Kidney glomerular epithelial cell (primary cell): Measurements from ENCODE around the gene CLDN24.
"Not testable (repeated sequence)": the region's sequence is repeated elsewhere in the genome, so short reads cannot be mapped to it uniquely, and the experiment has no call there.

Experiments used
- DNase-seq: peaks from one replicate; lab custom pipeline; 2025; lab: John Stamatoyannopoulos, UW

Gene CLDN24

GRCh38 chr4:183347146-183347545 lies 24.9 kb upstream of the CLDN24 start:
- DNase-seq: no peak

GRCh38 chr4:183345261-183345660 lies 23.0 kb upstream of the CLDN24 start:
- DNase-seq: no peak

DNA sequence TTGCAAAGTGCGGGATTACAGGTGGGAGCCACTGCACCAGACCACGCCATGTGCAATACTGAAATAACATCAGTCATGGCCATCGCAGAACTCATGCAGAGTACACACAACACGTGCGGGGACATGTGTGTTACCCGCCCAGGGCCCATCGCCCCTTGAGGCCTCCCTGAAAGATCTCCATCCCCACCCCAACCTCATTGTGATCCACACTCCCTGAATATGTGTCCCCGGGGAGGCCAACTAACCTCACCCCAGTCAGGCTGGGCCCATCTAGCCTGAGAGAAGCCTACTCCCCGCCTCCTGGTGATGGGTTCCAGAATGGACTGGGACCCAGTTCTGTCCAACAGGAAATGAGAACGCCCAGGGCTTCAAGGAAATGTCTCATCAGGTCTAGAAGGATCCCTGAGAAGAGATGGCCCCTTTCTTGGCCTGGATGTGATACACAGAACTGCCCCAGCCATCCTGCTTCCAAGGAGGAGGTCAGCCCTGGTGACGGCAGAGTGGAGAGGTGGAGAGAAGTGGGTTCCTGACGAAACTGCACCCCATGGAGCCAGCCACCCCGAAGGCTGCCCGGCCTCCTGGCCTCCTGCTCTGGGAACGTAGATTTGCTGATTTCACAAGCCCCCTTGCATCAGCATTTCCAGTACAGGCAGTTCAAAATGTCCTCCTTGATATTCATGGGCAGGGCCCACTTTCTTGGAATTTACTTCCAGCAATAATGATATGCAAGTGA lies 22.5 kb upstream of the CLDN24 start:
- DNase-seq: no peak

GRCh38 chr4:183343730-183344129 lies 21.5 kb upstream of the CLDN24 start:
- DNase-seq: no peak

GRCh38 chr4:183342541-183343533 lies 20.6 kb upstream of the CLDN24 start:
- DNase-seq: no peak

GRCh38 chr4:183337833-183338232 lies 15.6 kb upstream of the CLDN24 start:
- no peak for DNase-seq

GRCh38 chr4:183337349-183337748 lies 15.1 kb upstream of the CLDN24 start:
- DNase-seq: no peak

DNA sequence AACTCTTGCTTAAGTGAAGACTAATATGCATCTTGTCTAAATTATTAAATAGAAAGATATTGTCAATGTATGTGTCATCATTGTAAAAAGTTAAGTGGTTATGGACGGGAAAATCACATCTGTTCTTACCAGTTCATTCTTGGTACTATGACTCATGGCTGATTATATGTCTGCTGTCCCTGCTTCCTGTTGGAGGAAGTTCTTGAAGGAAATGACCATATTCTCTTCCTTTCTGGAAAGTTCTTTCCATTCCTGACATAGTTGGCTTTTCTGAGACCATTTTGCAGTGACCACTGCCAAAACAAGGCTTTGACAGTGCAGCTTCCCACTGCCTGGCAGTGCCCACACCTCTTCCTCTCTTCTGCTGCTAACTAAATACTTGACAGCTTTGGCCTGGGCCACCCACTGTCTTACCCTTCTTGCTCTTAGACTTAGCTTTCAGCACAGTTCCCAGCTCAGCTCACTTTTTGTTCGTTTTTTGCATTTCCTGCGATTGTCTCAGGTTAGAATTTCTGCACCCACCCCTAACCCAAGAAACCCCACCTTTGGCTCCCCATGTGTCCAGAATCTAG lies 13.2 kb upstream of the CLDN24 start:
- peak; percentile 28 for DNase-seq

GRCh38 chr4:183333983-183334382 lies 11.8 kb upstream of the CLDN24 start:
- peak; percentile 10 for DNase-seq

DNA sequence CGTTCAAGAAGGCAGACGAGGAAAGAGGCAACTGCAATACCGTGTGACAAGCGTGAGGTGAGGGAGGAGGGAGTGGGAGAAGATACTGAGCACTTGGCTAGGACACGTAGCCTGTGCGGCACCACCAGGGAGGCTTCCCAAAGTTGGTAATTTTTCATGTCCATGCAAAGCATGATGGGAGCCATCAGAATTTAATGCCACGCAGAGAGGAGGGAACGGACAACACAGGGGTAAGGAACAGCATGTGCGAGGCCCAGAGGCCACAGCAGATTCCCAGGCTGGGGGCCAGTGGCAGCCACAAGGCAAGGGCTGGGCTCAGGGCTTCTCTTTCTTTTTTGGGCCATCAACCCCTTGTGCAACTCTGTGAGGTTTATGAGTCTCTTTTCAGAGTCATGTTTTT lies 11.0 kb upstream of the CLDN24 start:
- no peak for DNase-seq

DNA sequence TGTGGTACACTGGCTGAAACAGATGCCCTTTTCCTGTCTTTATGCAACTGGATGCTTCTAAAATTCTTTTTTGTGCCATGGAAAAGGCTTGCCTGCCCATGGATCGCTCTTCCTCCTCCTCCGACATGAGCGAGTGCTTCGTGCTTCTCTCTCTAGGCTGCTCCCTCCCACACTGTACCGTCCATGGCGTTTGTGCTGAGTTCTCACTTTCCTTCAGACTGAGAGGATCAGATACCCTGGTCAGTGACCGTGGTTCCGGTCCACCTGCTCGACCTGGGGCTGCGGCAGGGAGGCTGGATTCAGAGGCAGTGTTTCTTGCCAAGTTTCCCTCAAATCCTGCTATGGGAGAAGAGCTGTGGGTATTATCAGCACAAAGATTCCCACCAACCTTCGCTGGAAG lies 10.2 kb upstream of the CLDN24 start:
- DNase-seq: no peak

GRCh38 chr4:183330841-183331240 lies 8.6 kb upstream of the CLDN24 start:
- no peak for DNase-seq

DNA sequence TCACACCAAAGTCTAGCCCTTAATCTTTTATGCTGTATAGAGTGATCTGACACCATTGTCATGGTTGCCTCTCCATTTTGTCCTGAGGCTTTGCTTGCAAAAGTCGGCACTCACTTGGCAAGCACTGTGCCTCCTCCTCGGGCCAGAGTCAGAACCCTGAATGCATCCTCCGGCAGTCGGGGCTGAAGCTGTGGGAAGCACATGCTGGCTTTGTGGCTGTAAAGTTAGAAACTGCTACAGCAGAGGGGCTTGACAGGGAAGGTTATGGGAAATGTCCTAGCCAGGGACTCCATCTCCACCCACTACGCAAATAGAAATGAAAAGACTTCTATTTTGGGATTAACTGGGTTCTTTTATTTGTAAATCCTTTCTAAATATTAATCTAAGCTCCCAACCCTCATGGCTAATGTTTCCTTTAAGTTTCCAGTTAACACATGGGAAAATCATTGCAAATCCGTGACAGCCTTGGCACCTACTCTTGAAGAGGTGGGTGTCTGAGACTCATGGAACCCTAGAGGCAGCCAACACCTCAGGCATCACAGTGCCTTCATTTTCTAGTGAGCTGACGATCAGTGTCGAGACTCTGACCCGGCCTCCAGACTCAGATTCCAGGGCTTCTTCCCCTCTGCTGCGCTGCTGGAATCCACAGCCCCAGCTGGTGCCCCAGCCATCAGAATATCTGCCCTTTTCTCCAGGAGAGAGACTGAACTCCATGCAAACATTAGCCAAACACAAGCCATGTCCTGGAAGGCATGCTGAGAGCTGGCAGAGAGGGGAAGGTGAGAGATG lies 7.9 kb upstream of the CLDN24 start:
- DNase-seq: no peak

DNA sequence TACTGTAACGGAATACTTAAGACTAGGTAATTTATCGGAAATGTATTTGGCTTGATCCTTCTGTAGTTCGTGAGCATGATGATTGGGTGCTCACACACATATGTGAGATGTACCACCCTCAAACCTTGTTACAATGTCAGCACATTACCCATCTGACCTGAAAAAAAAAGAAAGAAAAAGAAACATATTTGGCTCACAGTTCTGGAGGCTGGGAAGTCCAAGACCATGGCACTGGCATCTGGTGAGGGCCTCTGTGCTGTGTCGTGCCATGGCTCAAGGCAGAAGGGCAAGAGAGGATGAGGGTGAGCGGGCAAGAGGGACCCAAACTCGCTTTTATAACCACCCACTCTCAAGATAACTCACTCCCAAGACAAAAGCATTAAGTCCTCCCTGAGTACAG lies 7.0 kb upstream of the CLDN24 start:
- no peak for DNase-seq

- DNase-seq: no peak
Observed at GRCh38 chr4:183328832-183329231, 6.6 kb upstream of the CLDN24 start.

DNA sequence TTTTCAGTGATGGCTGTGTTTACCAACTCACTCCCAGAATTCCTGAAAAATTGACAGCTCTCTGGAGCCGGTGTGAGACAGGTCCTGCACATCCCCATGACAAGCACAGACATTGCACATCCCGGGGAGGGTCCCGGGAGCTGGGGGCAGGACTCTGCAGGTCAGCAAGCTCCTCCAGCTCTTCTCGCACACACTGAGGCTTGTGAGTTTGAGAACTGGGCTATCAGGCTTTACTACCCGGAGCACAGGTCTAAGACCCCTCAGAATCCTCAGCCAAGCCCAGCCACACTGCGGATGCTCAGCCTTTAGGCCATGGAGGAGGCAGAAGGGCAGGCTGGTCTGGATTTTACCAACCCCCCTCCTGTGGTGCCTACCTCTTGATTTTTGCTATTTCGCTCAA lies 5.6 kb upstream of the CLDN24 start:
- no peak for DNase-seq

- no peak for DNase-seq
Observed at GRCh38 chr4:183326853-183327252, 4.6 kb upstream of the CLDN24 start.

DNA sequence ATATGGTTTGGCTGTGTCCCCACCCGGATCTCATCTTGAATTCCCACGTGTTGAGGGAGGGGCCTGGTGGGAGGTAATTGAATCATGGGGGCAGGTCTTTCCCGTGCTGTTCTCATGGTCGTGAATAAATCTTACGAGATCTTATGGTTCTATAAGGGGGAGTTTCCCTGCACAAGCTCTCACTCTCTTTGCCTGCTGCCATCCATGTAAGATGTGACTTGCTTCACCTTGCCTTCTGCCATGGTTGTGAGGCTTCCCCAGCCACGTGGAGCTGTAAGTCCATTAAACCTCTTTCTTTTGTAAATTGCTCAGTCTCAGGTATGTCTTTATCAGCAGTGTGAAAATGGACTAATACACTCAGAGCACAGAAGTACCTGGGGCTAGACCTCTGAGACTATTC lies 4.2 kb upstream of the CLDN24 start:
- not testable (repeated sequence) for DNase-seq

GRCh38 chr4:183324619-183325018 lies 2.4 kb upstream of the CLDN24 start:
- DNase-seq: no peak

GRCh38 chr4:183324056-183324455 lies 1.8 kb upstream of the CLDN24 start:
- not testable (repeated sequence) for DNase-seq

GRCh38 chr4:183323295-183323694 lies 1.1 kb upstream of the CLDN24 start:
- no peak for DNase-seq

GRCh38 chr4:183321516-183321915 lies 710 bp downstream of the CLDN24 start:
- DNase-seq: no peak
